HCT116 (cell line): ENCODE results near the gene NAALADL2. TPM values are rescaled to one million over a fixed set of nuclear protein-coding genes. Genes with fewer than 3 reads are reported as not detected.

Experiments
- ATAC-seq: fragments of 200-7000 bp; cut with Tn5 transposase; 2 replicates; pipeline ENCODE4 v1.9.1; 2020; ENCODE audit warnings: mild to moderate bottlenecking, moderate library complexity
- BruUV-seq: library from RNA; stranded (reverse); fragments of 400-500 nt; replicated peaks from 2 replicates; lab custom pipeline; 2021; lab: Mats Ljungman, UMichigan
- CTCF ChIA-PET: fragments of 300-600 bp; sonication (Branson Sonifier 250); formaldehyde crosslinking; loops from one replicate; lab custom pipeline; 2021; ENCODE audit warnings: antibody characterized with exemption; lab: Charles Lee
- POLR2A ChIA-PET: fragments of 300-600, 350-600 bp; sonication (Branson Sonifier 250); formaldehyde crosslinking; loops from one replicate; lab custom pipeline; 2021; ENCODE audit warnings: antibody characterized with exemption; lab: Charles Lee
- RAD21 ChIA-PET, 2 experiments: fragments of 300-600 bp; sonication (Branson Sonifier 250); formaldehyde crosslinking; loops; one replicate each; lab custom pipeline; 2023; ENCODE audit warnings: low total read pairs in 2 of 2; ENCODE audit not compliant: uncharacterized antibody in 2 of 2, unreplicated experiment in 2 of 2, low non-redundant PET in 1 of 2; lab: Charles Lee
- DNase-seq: peaks from one replicate; pipeline ENCODE4 v3.0.0-alpha.2; 2010; ENCODE audit warnings: low read depth, low spot score
- H2AFZ ChIP-seq: fragments of 200-600 bp; shearing (Covaris generic), sonication (generic); 2 replicates; pipeline ENCODE4 v1.6.1; 2017; ENCODE audit warnings: low read depth, mixed run types, mixed read lengths, antibody characterized with exemption, low read length; ENCODE audit not compliant: poor library complexity, severe bottlenecking
- H3K27ac ChIP-seq: 2 replicates; pipeline ENCODE4 v1.5.1; 2012; ENCODE audit warnings: low read depth, low read length
- H3K27me3 ChIP-seq: fragments of 200-600 bp; sonication (generic); 2 replicates; pipeline ENCODE4 v1.6.1; 2016; ENCODE audit warnings: mixed run types, low read length, mixed read lengths; ENCODE audit not compliant: insufficient read depth
- H3K36me3 ChIP-seq, 2 experiments: fragments of 200-500 bp in 1 of 2; fragments of 200-600 bp in 1 of 2; sonication (Bioruptor generic) in 1 of 2; sonication (generic) in 1 of 2; 2 replicates each; pipeline versions ENCODE4 v1.5.1 to v1.6.1; 2014 to 2016; ENCODE audit warnings: low read length in 2 of 2, inconsistent platforms in 1 of 2, mixed read lengths in 1 of 2, mixed run types in 1 of 2; ENCODE audit not compliant: insufficient read depth in 2 of 2, control insufficient read depth in 1 of 2
- H3K4me1 ChIP-seq, 2 experiments: fragments of 200-600 bp in 1 of 2; sonication (generic) in 1 of 2; 2 replicates each; pipeline versions ENCODE4 v1.5.1 to v1.6.1; 2012 to 2017; ENCODE audit warnings: low read length in 2 of 2, inconsistent platforms in 1 of 2, mild to moderate bottlenecking in 1 of 2, mixed read lengths in 1 of 2, mixed run types in 1 of 2, moderate library complexity in 1 of 2; ENCODE audit not compliant: insufficient read depth in 2 of 2, control insufficient read depth in 1 of 2
- H3K4me2 ChIP-seq: fragments of 200-600 bp; sonication (generic); 2 replicates; pipeline ENCODE4 v1.6.1; 2017; ENCODE audit warnings: mixed run types, low read length, mixed read lengths
- H3K4me3 ChIP-seq, 2 experiments: fragments of 200-600 bp in 1 of 2; sonication (generic) in 1 of 2; replicated peaks in 1 of 2; 2 replicates each; pipeline ENCODE4 v1.5.1; 2011 to 2016; ENCODE audit warnings: low read length in 2 of 2, control low read depth in 1 of 2, low read depth in 1 of 2, mild to moderate bottlenecking in 1 of 2, mixed read lengths in 1 of 2, mixed run types in 1 of 2
- H3K79me2 ChIP-seq: fragments of 200-600 bp; sonication (generic); 2 replicates; pipeline ENCODE4 v1.6.1; 2017; ENCODE audit warnings: mild to moderate bottlenecking, mixed run types, low read length, moderate library complexity, mixed read lengths; ENCODE audit not compliant: insufficient read depth
- H3K9ac ChIP-seq: fragments of 200-600 bp; sonication (generic); 2 replicates; pipeline ENCODE4 v1.6.1; 2016; ENCODE audit warnings: low read length, mixed read lengths
- H3K9me2 ChIP-seq: fragments of 200-600 bp; sonication (generic), shearing (Covaris generic); 2 replicates; pipeline ENCODE4 v1.6.1; 2017; ENCODE audit warnings: mixed run types, mild to moderate bottlenecking, moderate library complexity; ENCODE audit not compliant: insufficient read depth
- H3K9me3 ChIP-seq, 2 experiments: fragments of 200-500 bp in 1 of 2; fragments of 200-600 bp in 1 of 2; sonication (Bioruptor generic) in 1 of 2; sonication (generic) in 1 of 2; 2 replicates each; pipeline ENCODE4 v1.6.1; 2014 to 2017; ENCODE audit warnings: low read length in 2 of 2, mixed read lengths in 2 of 2, inconsistent platforms in 1 of 2, low read depth in 1 of 2, mild to moderate bottlenecking in 1 of 2, mixed run types in 1 of 2, moderate library complexity in 1 of 2; ENCODE audit not compliant: control insufficient read depth in 1 of 2, insufficient read depth in 1 of 2
- H4K20me1 ChIP-seq: fragments of 200-600 bp; sonication (generic), shearing (Covaris generic); 2 replicates; pipeline ENCODE4 v1.6.1; 2017; ENCODE audit warnings: mixed run types, mild to moderate bottlenecking, moderate library complexity; ENCODE audit not compliant: insufficient read depth
- FOSL1 ChIP-seq: IDR thresholded peaks from 2 replicates; pipeline ENCODE4 v1.6.1; 2012; ENCODE audit warnings: low read depth
- ZNF274 ChIP-seq: fragments of 200-500 bp; sonication (Bioruptor generic); IDR thresholded peaks from 2 replicates; pipeline ENCODE4 v1.6.1; 2014; ENCODE audit warnings: mild to moderate bottlenecking, low read depth, low read length, inconsistent platforms
- intact Hi-C: fragments of 100-400 bp; cut with micrococcal nuclease; formaldehyde crosslinking; loops from 2 replicates; pipeline ENCODE4 v1.10.0; 2022
- total RNA-seq: library from RNA; stranded (reverse); gene quantifications from one replicate; pipeline ENCODE4 v1.2.1, GENCODE V29; 2021; ENCODE audit not compliant: unreplicated experiment
- TF ChIP-seq, protein P1 (sequence below): IDR thresholded peaks from 2 replicates; pipeline ENCODE4 v1.6.1; 2012; ENCODE audit warnings: low read depth

The NAALADL2 gene
- total RNA-seq, 1 experiment from 2014 or later = 2.9 TPM

DNA sequence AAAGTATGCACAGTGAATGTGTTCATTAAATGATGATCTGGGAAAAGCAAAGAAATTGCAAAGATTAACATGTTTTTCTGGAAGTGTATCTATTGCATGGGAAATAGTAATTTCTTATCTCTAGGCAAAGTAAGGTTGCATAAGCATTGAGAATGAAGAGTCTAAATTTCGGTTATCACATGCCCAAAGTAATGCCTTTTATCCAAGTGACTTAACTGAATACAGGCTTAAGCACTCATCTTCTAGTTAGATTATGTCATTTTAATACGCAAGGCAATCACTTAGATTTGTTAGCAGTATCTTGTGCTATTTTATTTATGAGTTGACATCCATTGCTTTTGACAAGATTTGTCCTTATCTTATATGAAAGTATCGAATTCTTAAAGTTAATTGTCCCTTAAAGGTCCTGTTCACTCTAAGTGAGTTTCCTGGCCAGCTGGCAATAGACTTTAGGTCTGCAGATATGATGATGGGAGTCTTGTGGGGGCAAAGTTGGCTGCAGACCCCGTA lies 100.5 kb downstream of the NAALADL2 start (continued):
- TF ChIP-seq, protein P1, sequence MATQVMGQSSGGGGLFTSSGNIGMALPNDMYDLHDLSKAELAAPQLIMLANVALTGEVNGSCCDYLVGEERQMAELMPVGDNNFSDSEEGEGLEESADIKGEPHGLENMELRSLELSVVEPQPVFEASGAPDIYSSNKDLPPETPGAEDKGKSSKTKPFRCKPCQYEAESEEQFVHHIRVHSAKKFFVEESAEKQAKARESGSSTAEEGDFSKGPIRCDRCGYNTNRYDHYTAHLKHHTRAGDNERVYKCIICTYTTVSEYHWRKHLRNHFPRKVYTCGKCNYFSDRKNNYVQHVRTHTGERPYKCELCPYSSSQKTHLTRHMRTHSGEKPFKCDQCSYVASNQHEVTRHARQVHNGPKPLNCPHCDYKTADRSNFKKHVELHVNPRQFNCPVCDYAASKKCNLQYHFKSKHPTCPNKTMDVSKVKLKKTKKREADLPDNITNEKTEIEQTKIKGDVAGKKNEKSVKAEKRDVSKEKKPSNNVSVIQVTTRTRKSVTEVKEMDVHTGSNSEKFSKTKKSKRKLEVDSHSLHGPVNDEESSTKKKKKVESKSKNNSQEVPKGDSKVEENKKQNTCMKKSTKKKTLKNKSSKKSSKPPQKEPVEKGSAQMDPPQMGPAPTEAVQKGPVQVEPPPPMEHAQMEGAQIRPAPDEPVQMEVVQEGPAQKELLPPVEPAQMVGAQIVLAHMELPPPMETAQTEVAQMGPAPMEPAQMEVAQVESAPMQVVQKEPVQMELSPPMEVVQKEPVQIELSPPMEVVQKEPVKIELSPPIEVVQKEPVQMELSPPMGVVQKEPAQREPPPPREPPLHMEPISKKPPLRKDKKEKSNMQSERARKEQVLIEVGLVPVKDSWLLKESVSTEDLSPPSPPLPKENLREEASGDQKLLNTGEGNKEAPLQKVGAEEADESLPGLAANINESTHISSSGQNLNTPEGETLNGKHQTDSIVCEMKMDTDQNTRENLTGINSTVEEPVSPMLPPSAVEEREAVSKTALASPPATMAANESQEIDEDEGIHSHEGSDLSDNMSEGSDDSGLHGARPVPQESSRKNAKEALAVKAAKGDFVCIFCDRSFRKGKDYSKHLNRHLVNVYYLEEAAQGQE = no peak
- TF ChIP-seq ZNF274 = no peak
- no peak for TF ChIP-seq FOSL1

DNA sequence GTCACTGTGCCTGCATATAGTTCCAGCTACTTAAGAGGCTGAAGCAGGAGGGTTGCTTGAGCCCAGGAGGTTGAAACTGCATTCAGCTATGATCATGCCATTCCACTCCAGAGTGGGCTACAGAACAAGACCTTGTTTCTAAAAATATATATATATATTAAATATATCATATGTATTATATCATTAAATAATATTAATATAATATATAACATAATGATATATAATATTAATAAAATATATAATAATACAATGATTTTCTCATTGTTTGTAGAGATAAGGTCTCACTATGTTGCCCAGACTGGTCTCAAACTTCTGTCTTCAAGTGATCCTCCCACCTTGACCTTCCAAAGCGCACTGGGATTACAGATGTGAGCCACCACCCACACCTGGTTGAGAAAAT lies 101.8 kb downstream of the NAALADL2 start:
- intact Hi-C loops = no loop called here
- no peak overlapping the region for H3K9ac ChIP-seq
- CTCF ChIA-PET = no interaction called here
- no peaks in the 10 kb centered on the region for H3K27me3 ChIP-seq
- H3K4me3 ChIP-seq = no peak overlapping the region
- H3K9me3 ChIP-seq = no peaks in the 10 kb centered on the region
- H3K4me2 ChIP-seq = no peak overlapping the region
- no peak overlapping the region for H2AFZ ChIP-seq
- RAD21 ChIA-PET = no interaction called here
- no peak for DNase-seq
- BruUV-seq = no TSS peak
- no peaks in the 10 kb centered on the region for H3K36me3 ChIP-seq
- no peak overlapping the region for H3K27ac ChIP-seq
- POLR2A ChIA-PET = no interaction called here
- H3K4me1 ChIP-seq = peaks cover 3 to 6% of the 10 kb centered on the region in 2 experiments
- H4K20me1 ChIP-seq = no peaks in the 10 kb centered on the region
- TF ChIP-seq FOSL1 = no peak
- TF ChIP-seq, all 23 proteins: peak for 0
- Histone ChIP-seq H3K9me2 (no peaks in the 10 kb centered on the region), H3K79me2 (no peaks in the 10 kb centered on the region)
- ATAC-seq = no peak
